ENCODE measurements around the gene HAL. TPM values are rescaled to one million over a fixed set of nuclear protein-coding genes. Genes with fewer than 3 reads are reported as not detected.

Gene HAL
- total RNA-seq, 1 donor from 2014 or later, result not detected

DNA sequence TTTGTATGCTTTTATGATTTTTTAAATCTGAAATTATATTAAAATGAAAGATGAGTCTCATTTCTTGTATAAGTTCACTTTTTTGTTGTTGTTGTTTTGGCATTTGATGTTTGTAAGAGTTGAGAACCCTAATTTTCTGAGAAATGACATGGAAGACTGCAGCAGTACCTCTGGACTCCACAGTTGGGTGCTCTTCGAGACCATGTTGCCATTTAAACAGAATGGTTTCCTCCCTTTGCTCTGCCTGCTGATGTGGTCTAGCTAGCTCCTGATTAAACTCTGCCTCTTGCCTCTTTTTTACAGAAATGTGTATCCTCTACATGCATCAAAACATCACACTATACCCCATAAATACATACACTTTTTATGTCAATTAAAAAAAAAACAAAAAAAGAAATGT, 45.0 kb upstream of the HAL start:
- Mint-ChIP-seq H3K27ac (ENCODE audit: unreplicated experiment) (no peak overlapping the region), H3K9me3 (ENCODE audit: unreplicated experiment) (no peaks in the 10 kb centered on the region), H3K27me3 (ENCODE audit: unreplicated experiment) (no peaks in the 10 kb centered on the region), H3K4me1 (ENCODE audit: low read depth, unreplicated experiment) (no peaks in the 10 kb centered on the region), H3K36me3 (ENCODE audit: unreplicated experiment) (no peaks in the 10 kb centered on the region), H3K4me3 (ENCODE audit: unreplicated experiment) (no peak overlapping the region)
- TF ChIP-seq, protein P1, sequence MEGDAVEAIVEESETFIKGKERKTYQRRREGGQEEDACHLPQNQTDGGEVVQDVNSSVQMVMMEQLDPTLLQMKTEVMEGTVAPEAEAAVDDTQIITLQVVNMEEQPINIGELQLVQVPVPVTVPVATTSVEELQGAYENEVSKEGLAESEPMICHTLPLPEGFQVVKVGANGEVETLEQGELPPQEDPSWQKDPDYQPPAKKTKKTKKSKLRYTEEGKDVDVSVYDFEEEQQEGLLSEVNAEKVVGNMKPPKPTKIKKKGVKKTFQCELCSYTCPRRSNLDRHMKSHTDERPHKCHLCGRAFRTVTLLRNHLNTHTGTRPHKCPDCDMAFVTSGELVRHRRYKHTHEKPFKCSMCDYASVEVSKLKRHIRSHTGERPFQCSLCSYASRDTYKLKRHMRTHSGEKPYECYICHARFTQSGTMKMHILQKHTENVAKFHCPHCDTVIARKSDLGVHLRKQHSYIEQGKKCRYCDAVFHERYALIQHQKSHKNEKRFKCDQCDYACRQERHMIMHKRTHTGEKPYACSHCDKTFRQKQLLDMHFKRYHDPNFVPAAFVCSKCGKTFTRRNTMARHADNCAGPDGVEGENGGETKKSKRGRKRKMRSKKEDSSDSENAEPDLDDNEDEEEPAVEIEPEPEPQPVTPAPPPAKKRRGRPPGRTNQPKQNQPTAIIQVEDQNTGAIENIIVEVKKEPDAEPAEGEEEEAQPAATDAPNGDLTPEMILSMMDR (IDR thresholded peaks at IDR 0.05; ENCODE audit: partially characterized antibody, unreplicated experiment), result no peak
- DNase-seq, result no peak

DNA sequence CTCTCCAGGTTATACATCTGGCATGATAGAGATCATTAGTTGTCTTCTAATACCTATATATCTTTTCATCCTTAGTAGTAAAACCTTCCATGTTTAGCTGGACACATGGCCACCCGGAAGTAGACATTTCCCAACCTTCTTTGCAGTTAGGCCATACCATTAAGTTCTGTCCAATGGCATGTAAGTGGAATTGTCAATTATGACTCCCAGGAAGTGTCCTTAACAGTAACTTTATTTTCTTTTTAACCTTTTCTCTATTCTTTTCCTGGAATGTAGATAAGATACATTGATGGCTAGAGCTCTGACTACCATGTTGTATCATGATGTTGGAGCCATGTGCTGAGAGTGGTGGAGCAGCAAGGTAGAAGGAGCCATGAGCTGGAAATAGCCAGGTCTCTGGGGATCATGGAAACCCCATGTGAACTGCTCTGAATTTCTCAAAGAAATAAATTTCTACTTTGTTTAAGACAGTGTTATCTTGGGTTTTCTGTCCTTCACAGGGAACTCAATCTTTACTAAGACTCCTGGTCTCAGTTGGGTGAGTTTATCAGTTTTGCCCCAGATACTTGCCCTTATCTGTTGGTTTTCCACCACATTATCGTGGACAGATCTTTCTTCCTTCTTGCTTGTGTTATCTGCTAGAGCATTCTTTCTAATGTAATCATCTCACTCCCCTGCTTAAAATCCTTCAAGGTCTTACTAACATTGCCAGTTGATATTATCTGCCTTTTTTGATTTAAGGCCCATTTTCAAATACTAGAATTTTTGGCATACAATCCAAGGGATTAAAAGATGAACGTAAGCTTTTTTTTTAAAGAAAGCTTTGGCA, 44.4 kb upstream of the HAL start:
- no peak overlapping the region for H3K27ac Mint-ChIP-seq (ENCODE audit: unreplicated experiment)
- H3K9me3 Mint-ChIP-seq (ENCODE audit: unreplicated experiment), result no peaks in the 10 kb centered on the region
- DNase-seq, result no peak
- TF ChIP-seq, protein P1 (IDR thresholded peaks at IDR 0.05; ENCODE audit: partially characterized antibody, unreplicated experiment), result no peak
- no peaks in the 10 kb centered on the region for H3K36me3 Mint-ChIP-seq (ENCODE audit: unreplicated experiment)
- no peaks in the 10 kb centered on the region for H3K4me1 Mint-ChIP-seq (ENCODE audit: low read depth, unreplicated experiment)
- no peak overlapping the region for H3K4me3 Mint-ChIP-seq (ENCODE audit: unreplicated experiment)
- no peaks in the 10 kb centered on the region for H3K27me3 Mint-ChIP-seq (ENCODE audit: unreplicated experiment)

DNA sequence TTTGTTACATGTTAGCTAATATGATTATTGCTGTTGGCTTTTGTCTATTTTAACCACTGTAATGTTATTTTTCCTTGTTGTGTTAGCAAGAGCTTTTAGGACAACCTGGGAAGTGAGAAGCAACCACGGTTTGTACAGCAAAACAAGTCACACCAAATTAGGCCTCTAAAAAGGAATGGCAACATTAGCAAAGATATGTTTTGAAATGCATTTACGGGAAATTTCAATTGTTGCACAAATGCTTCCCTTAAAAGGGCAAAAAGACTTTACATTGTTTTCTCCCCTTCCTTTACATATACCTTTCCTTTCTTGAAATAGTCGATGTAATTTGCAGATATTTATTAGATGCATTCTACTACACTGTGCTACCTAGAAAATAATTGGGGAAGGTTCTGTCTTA, 43.4 kb upstream of the HAL start:
- Mint-ChIP-seq H3K36me3 (ENCODE audit: unreplicated experiment) (no peaks in the 10 kb centered on the region), H3K27me3 (ENCODE audit: unreplicated experiment) (no peaks in the 10 kb centered on the region), H3K27ac (ENCODE audit: unreplicated experiment) (no peak overlapping the region), H3K9me3 (ENCODE audit: unreplicated experiment) (no peaks in the 10 kb centered on the region), H3K4me1 (ENCODE audit: low read depth, unreplicated experiment) (no peaks in the 10 kb centered on the region), H3K4me3 (ENCODE audit: unreplicated experiment) (no peak overlapping the region)
- no peak for DNase-seq
- TF ChIP-seq, protein P1 (IDR thresholded peaks at IDR 0.05; ENCODE audit: partially characterized antibody, unreplicated experiment), result no peak

DNA sequence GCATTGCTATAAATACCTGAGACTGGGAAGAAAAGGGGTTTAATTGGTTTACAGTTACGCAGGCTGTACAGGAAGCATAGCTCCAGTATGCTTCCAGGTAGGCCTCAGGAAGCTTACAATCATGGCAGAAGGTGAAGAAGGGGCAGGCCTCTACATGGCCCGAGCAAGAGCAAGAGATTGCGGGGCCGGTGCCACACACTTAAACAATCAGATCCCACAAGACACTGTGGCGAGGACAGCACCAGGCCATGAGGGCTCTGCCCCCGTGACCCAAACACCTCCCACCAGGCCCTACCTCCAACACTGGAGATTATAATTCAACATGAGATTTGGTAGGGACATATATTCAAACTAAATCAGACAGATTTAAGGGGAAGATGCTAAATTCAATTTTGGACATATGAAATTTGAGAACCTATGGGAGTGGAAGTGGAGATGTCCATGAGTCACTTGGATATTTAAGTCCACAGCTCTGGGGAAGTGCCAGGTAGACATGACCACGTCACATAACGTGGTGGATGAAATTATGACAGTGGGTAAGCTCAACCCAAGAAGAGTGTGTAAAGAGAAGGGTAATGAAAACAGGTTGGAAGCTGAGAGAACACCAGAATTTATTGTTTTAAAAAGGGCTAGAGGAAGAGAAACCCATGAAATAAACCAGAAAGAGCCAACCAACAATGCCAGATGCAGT, 40.8 kb upstream of the HAL start:
- no peaks in the 10 kb centered on the region for H3K27me3 Mint-ChIP-seq (ENCODE audit: unreplicated experiment)
- TF ChIP-seq, protein P1 (IDR thresholded peaks at IDR 0.05; ENCODE audit: partially characterized antibody, unreplicated experiment), result no peak
- no peak overlapping the region for H3K4me3 Mint-ChIP-seq (ENCODE audit: unreplicated experiment)
- DNase-seq, result no peak
- H3K36me3 Mint-ChIP-seq (ENCODE audit: unreplicated experiment), result no peaks in the 10 kb centered on the region
- no peaks in the 10 kb centered on the region for H3K9me3 Mint-ChIP-seq (ENCODE audit: unreplicated experiment)
- no peaks in the 10 kb centered on the region for H3K4me1 Mint-ChIP-seq (ENCODE audit: low read depth, unreplicated experiment)
- H3K27ac Mint-ChIP-seq (ENCODE audit: unreplicated experiment), result no peak overlapping the region

All from glutamatergic neuron (in vitro differentiated cells).